ENCODE measurements around the gene MRTFB.
A peak's percentile ranks its signal among the peaks of the same experiment; 100 is the strongest.

The MRTFB gene

GRCh38 chr16:14244196-14245010 lies 173.3 kb downstream of the MRTFB start:
- no peak for DNase-seq

GRCh38 chr16:14248791-14249190 lies 177.7 kb downstream of the MRTFB start:
- no peak for DNase-seq

GRCh38 chr16:14249291-14250032 lies 178.3 kb downstream of the MRTFB start:
- DNase-seq = no peak

- DNase-seq = no peak
Observed at GRCh38 chr16:14251419-14251818, 180.3 kb downstream of the MRTFB start.

- DNase-seq = no peak
Observed at GRCh38 chr16:14252860-14253259, 181.7 kb downstream of the MRTFB start.

- DNase-seq = no peak
Observed at GRCh38 chr16:14263011-14263410, 191.9 kb downstream of the MRTFB start.

- no peak for DNase-seq
Observed at GRCh38 chr16:14263769-14264168, 192.7 kb downstream of the MRTFB start.

GRCh38 chr16:14264327-14264943 lies 193.3 kb downstream of the MRTFB start:
- DNase-seq = no peak

GRCh38 chr16:14268073-14268472 lies 197.0 kb downstream of the MRTFB start:
- DNase-seq = no peak

- DNase-seq = no peak
Observed at GRCh38 chr16:14275934-14276333, 204.8 kb downstream of the MRTFB start.

GRCh38 chr16:14278749-14279148 lies 207.6 kb downstream of the MRTFB start:
- no peak for DNase-seq

- DNase-seq = no peak
Observed at GRCh38 chr16:14280541-14280940, 209.4 kb downstream of the MRTFB start.

- no peak for DNase-seq
Observed at GRCh38 chr16:14283786-14284185, 212.7 kb downstream of the MRTFB start.

- DNase-seq = no peak
Observed at GRCh38 chr16:14284371-14284770, 213.3 kb downstream of the MRTFB start.

- no peak for DNase-seq
Observed at GRCh38 chr16:14284930-14285512, 213.9 kb downstream of the MRTFB start.

GRCh38 chr16:14285513-14286367 lies 214.6 kb downstream of the MRTFB start:
- DNase-seq = peak; percentile 84

GRCh38 chr16:14286368-14287230 lies 215.5 kb downstream of the MRTFB start:
- DNase-seq = no peak

GRCh38 chr16:14289692-14290340 lies 218.7 kb downstream of the MRTFB start:
- DNase-seq = no peak

GRCh38 chr16:14291286-14291685 lies 220.2 kb downstream of the MRTFB start:
- DNase-seq = no peak

GRCh38 chr16:14292051-14292825 lies 221.1 kb downstream of the MRTFB start:
- DNase-seq = no peak
